Measurements from ENCODE around the gene PLA2G4A. TPM values are rescaled to one million over a fixed set of nuclear protein-coding genes. Genes with fewer than 3 reads are reported as not detected.

Gene PLA2G4A
- total RNA-seq, 1 experiment from 2014 or later, result 0.39 TPM

GRCh38 chr1:187003353-187003752, 174.6 kb downstream of the PLA2G4A start:
- no CpG with 5 or more reads among the region's 8 CpGs for WGBS (ENCODE audit: extremely low coverage, insufficient read length, low lambda C conversion rate)
- peaks cover 12% of the 10 kb centered on the region in 2 experiments for H3K4me1 Mint-ChIP-seq

More at GRCh38 chr1:187003353-187003752, 174.6 kb downstream of the PLA2G4A start:
- Mint-ChIP-seq H3K9me3 (peaks cover 20 to 26% of the 10 kb centered on the region in 2 experiments), H3K27me3 (ENCODE audit: low read depth) (no peaks in the 10 kb centered on the region), H3K27ac (0 out of 7 replicates have a peak overlapping the region, but pooled peaks of 1 of the 3 experiments have one; percentile 21), H3K36me3 (ENCODE audit: insufficient read depth in 1 of 3, low read depth in 3 of 3) (peaks cover 11 to 18% (median 15%) of the 10 kb centered on the region in 3 experiments), H3K4me3 (no peak overlapping the region)
- Histone ChIP-seq H3K4me2 (ENCODE audit: insufficient read depth, insufficient read length, low read length) (no peak overlapping the region), H3K23ac (ENCODE audit: insufficient read length, low read depth, low read length) (no peak overlapping the region), H3K14ac (ENCODE audit: insufficient read depth, low read length) (no peak overlapping the region), H3K4me1 (ENCODE audit: insufficient read depth, low read length) (no peaks in the 10 kb centered on the region), H3K79me1 (ENCODE audit: insufficient read depth, low read depth, low read length, poor library complexity, severe bottlenecking) (no peaks in the 10 kb centered on the region), H3K9me3 (ENCODE audit: control insufficient read depth, low read depth, low read length) (peaks cover 6% of the 10 kb centered on the region), H3K27me3 (ENCODE audit: insufficient read depth, low read length) (no peaks in the 10 kb centered on the region), H3K56ac (ENCODE audit: insufficient read length, low read depth, low read length) (no peak overlapping the region), H3K18ac (ENCODE audit: insufficient read length, low read depth, low read length) (no peak overlapping the region), H3K27ac (ENCODE audit: insufficient read length, low read depth, low read length) (no peak overlapping the region), H3K79me2 (ENCODE audit: insufficient read depth, low read length) (no peaks in the 10 kb centered on the region), H3T11ph (ENCODE audit: low read length) (no peak overlapping the region), H3K4ac (ENCODE audit: low read depth, low read length) (no peak overlapping the region), H4K91ac (ENCODE audit: insufficient read length, low read depth, low read length) (no peak overlapping the region), H4K20me1 (ENCODE audit: control insufficient read depth, insufficient read depth, insufficient read length) (no peaks in the 10 kb centered on the region), H2BK120ac (ENCODE audit: low read depth, low read length, poor library complexity, severe bottlenecking) (no peak overlapping the region), H2BK20ac (ENCODE audit: low read depth, low read length, poor library complexity, severe bottlenecking) (no peak overlapping the region), H2BK5ac (ENCODE audit: insufficient read length, low read length) (no peak overlapping the region), H4K5ac (ENCODE audit: insufficient read length, low read depth, low read length) (no peak overlapping the region), H2BK12ac (ENCODE audit: insufficient read length, low read depth, low read length) (no peak overlapping the region), H3K23me2 (ENCODE audit: insufficient read length, low read depth, low read length, poor library complexity, severe bottlenecking) (no peaks in the 10 kb centered on the region), H4K8ac (replicated peaks; ENCODE audit: insufficient read length, low read depth, low read length) (no peak overlapping the region), H2AFZ (ENCODE audit: low read length) (no peak overlapping the region), H2AK5ac (ENCODE audit: insufficient read length, low read length) (no peak overlapping the region), H3K9ac (ENCODE audit: extremely low read depth, insufficient read length, low read length) (no peak overlapping the region), H2BK15ac (ENCODE audit: low read depth, low read length) (no peak overlapping the region)
- DNase-seq, result no peak
- no peak for TF ChIP-seq CTCF (conservative IDR thresholded peaks at IDR 0.05)
